Ovary (tissue), 3 donors: Measurements from ENCODE around the gene PRKG1.

Experiments used
- EP300 ChIP-seq: sonication (generic); formaldehyde crosslinking; IDR thresholded peaks from one replicate; pipeline ENCODE4 v1.6.1; 2017; ENCODE audit warnings: antibody characterized with exemption
- POLR2A ChIP-seq: fragments of 450-650 bp; IDR thresholded peaks from one replicate; pipeline ENCODE4 v1.6.1; 2017; ENCODE audit warnings: antibody characterized with exemption, mild to moderate bottlenecking, moderate library complexity
- TF ChIP-seq, protein P1 (sequence below), 3 donors: fragments of 450-650 bp in 2 of 3; fragments of 200-600 bp in 1 of 3; IDR thresholded peaks; one replicate each; pipeline versions ENCODE4 v1.5.1 to v1.8.0; 2016 to 2022; ENCODE audit warnings: antibody characterized with exemption in 3 of 3, mild to moderate bottlenecking in 1 of 3
- donor health status: DM: no; HTN: no; CAD: no.

DNA sequence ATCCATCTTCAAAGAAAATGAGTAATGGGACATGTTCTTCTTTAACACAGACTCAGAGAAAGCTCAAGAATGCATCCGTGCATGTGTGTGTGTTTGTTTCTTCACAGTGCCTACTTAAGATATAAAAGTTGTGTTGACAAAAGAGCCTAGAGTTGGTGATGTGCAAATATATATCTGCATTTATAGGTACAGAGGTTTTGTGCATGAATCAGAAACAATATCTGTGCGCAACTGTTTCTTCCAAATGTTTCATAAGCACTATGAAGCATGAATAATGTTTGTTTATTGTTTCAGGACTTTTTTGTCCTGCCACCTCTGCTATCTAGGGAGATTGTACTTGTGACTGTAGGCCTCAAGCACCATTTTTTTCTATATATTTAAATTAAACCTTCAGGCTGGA, 395.4 kb downstream of the PRKG1 start:
- TF ChIP-seq, protein P1, sequence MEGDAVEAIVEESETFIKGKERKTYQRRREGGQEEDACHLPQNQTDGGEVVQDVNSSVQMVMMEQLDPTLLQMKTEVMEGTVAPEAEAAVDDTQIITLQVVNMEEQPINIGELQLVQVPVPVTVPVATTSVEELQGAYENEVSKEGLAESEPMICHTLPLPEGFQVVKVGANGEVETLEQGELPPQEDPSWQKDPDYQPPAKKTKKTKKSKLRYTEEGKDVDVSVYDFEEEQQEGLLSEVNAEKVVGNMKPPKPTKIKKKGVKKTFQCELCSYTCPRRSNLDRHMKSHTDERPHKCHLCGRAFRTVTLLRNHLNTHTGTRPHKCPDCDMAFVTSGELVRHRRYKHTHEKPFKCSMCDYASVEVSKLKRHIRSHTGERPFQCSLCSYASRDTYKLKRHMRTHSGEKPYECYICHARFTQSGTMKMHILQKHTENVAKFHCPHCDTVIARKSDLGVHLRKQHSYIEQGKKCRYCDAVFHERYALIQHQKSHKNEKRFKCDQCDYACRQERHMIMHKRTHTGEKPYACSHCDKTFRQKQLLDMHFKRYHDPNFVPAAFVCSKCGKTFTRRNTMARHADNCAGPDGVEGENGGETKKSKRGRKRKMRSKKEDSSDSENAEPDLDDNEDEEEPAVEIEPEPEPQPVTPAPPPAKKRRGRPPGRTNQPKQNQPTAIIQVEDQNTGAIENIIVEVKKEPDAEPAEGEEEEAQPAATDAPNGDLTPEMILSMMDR (IDR thresholded peaks at IDR 0.05) = no peak
- TF ChIP-seq POLR2A (no peak), EP300 (no peak)
